ENCODE results near the gene AFAP1L2. TPM values are rescaled to one million over a fixed set of nuclear protein-coding genes. Genes with fewer than 3 reads are reported as not detected.

The AFAP1L2 gene
- total RNA-seq, 1 donor from 2014 or later: 5.3 TPM

- ATAC-seq (ENCODE audit: poor library complexity): no peak
- intact Hi-C loops (cut with DNase I): no loop called here
- no peak for DNase-seq
These were observed 114.3 kb downstream of the AFAP1L2 start for GRCh38 chr10:114290038-114290437.

GRCh38 chr10:114289096-114289436 is 115.2 kb downstream of the AFAP1L2 start:
- ATAC-seq (ENCODE audit: poor library complexity) (no peak), DNase-seq (no peak)
- intact Hi-C loops (cut with DNase I): no loop called here

GRCh38 chr10:114288424-114289095 is 115.7 kb downstream of the AFAP1L2 start:
- DNase-seq (no peak), ATAC-seq (ENCODE audit: poor library complexity) (no peak)
- intact Hi-C loops (cut with DNase I): no loop called here

- intact Hi-C loops (cut with DNase I): no loop called here
- ATAC-seq (ENCODE audit: poor library complexity) (no peak), DNase-seq (no peak)
These were observed 117.4 kb downstream of the AFAP1L2 start for GRCh38 chr10:114286921-114287320.

- DNase-seq (no peak), ATAC-seq (ENCODE audit: poor library complexity) (no peak)
- intact Hi-C loops (cut with DNase I): no loop called here
These were observed 118.3 kb downstream of the AFAP1L2 start for GRCh38 chr10:114285961-114286441.

- DNase-seq (no peak), ATAC-seq (ENCODE audit: poor library complexity) (peak; percentile 20)
- intact Hi-C loops (cut with DNase I): no loop called here
These were observed 119.8 kb downstream of the AFAP1L2 start for GRCh38 chr10:114284346-114285071.

GRCh38 chr10:114283535-114284234 is 120.6 kb downstream of the AFAP1L2 start:
- DNase-seq (no peak), ATAC-seq (ENCODE audit: poor library complexity) (peak; percentile 42)
- intact Hi-C loops (cut with DNase I): no loop called here

- intact Hi-C loops (cut with DNase I): no loop called here
- ATAC-seq (ENCODE audit: poor library complexity) (no peak), DNase-seq (no peak)
These were observed 121.2 kb downstream of the AFAP1L2 start for GRCh38 chr10:114283091-114283490.

GRCh38 chr10:114282526-114282925 is 121.8 kb downstream of the AFAP1L2 start:
- no peak for ATAC-seq (ENCODE audit: poor library complexity)
- DNase-seq: no peak
- intact Hi-C loops (cut with DNase I): no loop called here

- intact Hi-C loops (cut with DNase I): no loop called here
- ATAC-seq (ENCODE audit: poor library complexity) (no peak), DNase-seq (no peak)
These were observed 122.8 kb downstream of the AFAP1L2 start for GRCh38 chr10:114281461-114281860.

- intact Hi-C loops (cut with DNase I): no loop called here
- ATAC-seq (ENCODE audit: poor library complexity): no peak
- no peak for DNase-seq
These were observed 123.3 kb downstream of the AFAP1L2 start for GRCh38 chr10:114281006-114281405.

GRCh38 chr10:114279901-114280644 is 124.2 kb downstream of the AFAP1L2 start:
- DNase-seq (no peak), ATAC-seq (ENCODE audit: poor library complexity) (no peak)
- intact Hi-C loops (cut with DNase I): no loop called here

- intact Hi-C loops (cut with DNase I): no loop called here
- ATAC-seq (ENCODE audit: poor library complexity) (no peak), DNase-seq (no peak)
These were observed 125.0 kb downstream of the AFAP1L2 start for GRCh38 chr10:114279289-114279688.

GRCh38 chr10:114278884-114279191 is 125.5 kb downstream of the AFAP1L2 start:
- no peak for ATAC-seq (ENCODE audit: poor library complexity)
- intact Hi-C loops (cut with DNase I): no loop called here
- no peak for DNase-seq

GRCh38 chr10:114278140-114278883 is 126.0 kb downstream of the AFAP1L2 start:
- DNase-seq (no peak), ATAC-seq (ENCODE audit: poor library complexity) (no peak)
- intact Hi-C loops (cut with DNase I): no loop called here

GRCh38 chr10:114276671-114277070 is 127.6 kb downstream of the AFAP1L2 start:
- no peak for ATAC-seq (ENCODE audit: poor library complexity)
- no peak for DNase-seq
- intact Hi-C loops (cut with DNase I): no loop called here

- DNase-seq: no peak
- ATAC-seq (ENCODE audit: poor library complexity): no peak
- intact Hi-C loops (cut with DNase I): no loop called here
These were observed 128.2 kb downstream of the AFAP1L2 start for GRCh38 chr10:114276066-114276465.

- intact Hi-C loops (cut with DNase I): no loop called here
- ATAC-seq (ENCODE audit: poor library complexity) (no peak), DNase-seq (no peak)
These were observed 129.5 kb downstream of the AFAP1L2 start for GRCh38 chr10:114274616-114275453.

Data from Right ventricle myocardium superior (tissue), 1 donor.